ENCODE results near the gene CD2. TPM values are rescaled to one million over a fixed set of nuclear protein-coding genes. Genes with fewer than 3 reads are reported as not detected.

Gene CD2
- total and polyA plus RNA-seq, 2 experiments from 2014 or later = not detected

- TF ChIP-seq EZH2 (IDR thresholded peaks at IDR 0.05; ENCODE audit: insufficient read depth, poor library complexity, severe bottlenecking) = no peak
- TF ChIP-seq EZH2phosphoT487 (IDR thresholded peaks at IDR 0.05; ENCODE audit: insufficient read depth, low read depth) = no peak
- 24 to 62% methylated on average over 1 of the region's 1 CpG for WGBS, 2 experiments (ENCODE audit: low coverage in 1 of 2, low lambda C conversion rate in 2 of 2, missing lambda C conversion rate in 2 of 2)
- no peak overlapping the region for H3K9ac ChIP-seq
Measured at GRCh38 chr1:116759636-116760035, 5.4 kb downstream of the CD2 start.

GRCh38 chr1:116760487-116760886 lies 6.3 kb downstream of the CD2 start:
- H3K4me3 ChIP-seq = no peak overlapping the region
- no peak for DNase-seq
- no peak overlapping the region for H3K9ac ChIP-seq
- 44 to 56% methylated on average over 3 of the region's 3 CpGs for WGBS, 2 experiments (ENCODE audit: low coverage in 1 of 2, low lambda C conversion rate in 2 of 2, missing lambda C conversion rate in 2 of 2)
- H3K79me2 ChIP-seq (ENCODE audit: insufficient read depth) = no peaks in the 10 kb centered on the region
- H3K9me2 ChIP-seq (ENCODE audit: insufficient read depth) = no peaks in the 10 kb centered on the region
- no peak for TF ChIP-seq EZH2 (IDR thresholded peaks at IDR 0.05; ENCODE audit: insufficient read depth, poor library complexity, severe bottlenecking)
- no peak for TF ChIP-seq EZH2phosphoT487 (IDR thresholded peaks at IDR 0.05; ENCODE audit: insufficient read depth, low read depth)
- H3K36me3 ChIP-seq (ENCODE audit: low read depth) = no peaks in the 10 kb centered on the region
- H4K20me1 ChIP-seq (ENCODE audit: insufficient read depth) = no peaks in the 10 kb centered on the region
- no peaks in the 10 kb centered on the region for H3F3A ChIP-seq (ENCODE audit: insufficient read depth)
- no peak overlapping the region for H2AFZ ChIP-seq
- no peak overlapping the region for H3K27ac ChIP-seq
- no peaks in the 10 kb centered on the region for H3K9me3 ChIP-seq (ENCODE audit: low read depth)
- no peaks in the 10 kb centered on the region for H3K4me1 ChIP-seq (ENCODE audit: insufficient read depth)
- no peaks in the 10 kb centered on the region; the same call in 1 of the 2 replicates for H3K27me3 ChIP-seq (replicated peaks; ENCODE audit: insufficient read depth)
- no peak overlapping the region for H3K4me2 ChIP-seq (ENCODE audit: unreplicated experiment)
- in situ Hi-C loops (cut with MboI) = no loop called here

More at GRCh38 chr1:116759636-116760035, 5.4 kb downstream of the CD2 start:
- H4K20me1 ChIP-seq (ENCODE audit: insufficient read depth) = no peaks in the 10 kb centered on the region
- H3K79me2 ChIP-seq (ENCODE audit: insufficient read depth) = no peaks in the 10 kb centered on the region
- in situ Hi-C loops (cut with MboI) = no loop called here
- no peak overlapping the region for H3K4me2 ChIP-seq (ENCODE audit: unreplicated experiment)
- H3K36me3 ChIP-seq (ENCODE audit: low read depth) = no peaks in the 10 kb centered on the region
- H3F3A ChIP-seq (ENCODE audit: insufficient read depth) = no peaks in the 10 kb centered on the region
- no peak overlapping the region for H3K27ac ChIP-seq
- DNase-seq = no peak
- H3K9me2 ChIP-seq (ENCODE audit: insufficient read depth) = no peaks in the 10 kb centered on the region
- H3K27me3 ChIP-seq (replicated peaks; ENCODE audit: insufficient read depth) = no peaks in the 10 kb centered on the region; the same call in 1 of the 2 replicates
- H3K9me3 ChIP-seq (ENCODE audit: low read depth) = no peaks in the 10 kb centered on the region
- H2AFZ ChIP-seq = no peak overlapping the region
- H3K4me1 ChIP-seq (ENCODE audit: insufficient read depth) = no peaks in the 10 kb centered on the region
- no peak overlapping the region for H3K4me3 ChIP-seq

- DNase-seq = no peak
- no peak overlapping the region for H3K27ac ChIP-seq
- H2AFZ ChIP-seq = no peak overlapping the region
- no peaks in the 10 kb centered on the region for H3K9me3 ChIP-seq (ENCODE audit: low read depth)
- 41 to 52% methylated on average over 4 of the region's 4 CpGs for WGBS, 2 experiments (ENCODE audit: low coverage in 1 of 2, low lambda C conversion rate in 2 of 2, missing lambda C conversion rate in 2 of 2)
- no peaks in the 10 kb centered on the region for H3K36me3 ChIP-seq (ENCODE audit: low read depth)
- no peaks in the 10 kb centered on the region for H3K79me2 ChIP-seq (ENCODE audit: insufficient read depth)
- no peaks in the 10 kb centered on the region for H4K20me1 ChIP-seq (ENCODE audit: insufficient read depth)
- TF ChIP-seq EZH2phosphoT487 (IDR thresholded peaks at IDR 0.05; ENCODE audit: insufficient read depth, low read depth) (no peak), EZH2 (IDR thresholded peaks at IDR 0.05; ENCODE audit: insufficient read depth, poor library complexity, severe bottlenecking) (no peak)
- H3K27me3 ChIP-seq (replicated peaks; ENCODE audit: insufficient read depth) = no peaks in the 10 kb centered on the region
- H3K9ac ChIP-seq = no peak overlapping the region
- in situ Hi-C loops (cut with MboI) = no loop called here
- no peak overlapping the region for H3K4me2 ChIP-seq (ENCODE audit: unreplicated experiment)
- H3K4me3 ChIP-seq = no peak overlapping the region
- H3K4me1 ChIP-seq (ENCODE audit: insufficient read depth) = no peaks in the 10 kb centered on the region
- no peaks in the 10 kb centered on the region for H3F3A ChIP-seq (ENCODE audit: insufficient read depth)
- no peaks in the 10 kb centered on the region for H3K9me2 ChIP-seq (ENCODE audit: insufficient read depth)
Measured at GRCh38 chr1:116760996-116761665, 6.9 kb downstream of the CD2 start.

- Histone ChIP-seq H3K36me3 (ENCODE audit: low read depth) (no peaks in the 10 kb centered on the region), H3F3A (ENCODE audit: insufficient read depth) (no peaks in the 10 kb centered on the region), H2AFZ (no peak overlapping the region), H3K79me2 (ENCODE audit: insufficient read depth) (no peaks in the 10 kb centered on the region), H3K27me3 (replicated peaks; ENCODE audit: insufficient read depth) (no peaks in the 10 kb centered on the region), H3K4me3 (no peak overlapping the region), H3K9me3 (ENCODE audit: low read depth) (no peaks in the 10 kb centered on the region), H4K20me1 (ENCODE audit: insufficient read depth) (no peaks in the 10 kb centered on the region), H3K9me2 (ENCODE audit: insufficient read depth) (no peaks in the 10 kb centered on the region), H3K9ac (no peak overlapping the region), H3K4me2 (ENCODE audit: unreplicated experiment) (no peak overlapping the region), H3K27ac (no peak overlapping the region), H3K4me1 (ENCODE audit: insufficient read depth) (no peaks in the 10 kb centered on the region)
- in situ Hi-C loops (cut with MboI) = no loop called here
- no peak for DNase-seq
- TF ChIP-seq EZH2phosphoT487 (IDR thresholded peaks at IDR 0.05; ENCODE audit: insufficient read depth, low read depth) (no peak), EZH2 (IDR thresholded peaks at IDR 0.05; ENCODE audit: insufficient read depth, poor library complexity, severe bottlenecking) (no peak)
- 48 to 62% methylated on average over 2 of the region's 2 CpGs for WGBS, 2 experiments (ENCODE audit: low coverage in 1 of 2, low lambda C conversion rate in 2 of 2, missing lambda C conversion rate in 2 of 2)
Measured at GRCh38 chr1:116762281-116762680, 8.1 kb downstream of the CD2 start.

Measured in GM23248 (cell line).